Vagina (tissue), 2 donors: ENCODE measurements around the gene CEMIP. TPM values are rescaled to one million over a fixed set of nuclear protein-coding genes. Genes with fewer than 3 reads are reported as not detected.
A peak's percentile ranks its signal among the peaks of the same experiment; 100 is the strongest.

Experiments
- DNase-seq, 2 donors: peaks; one replicate each; pipeline ENCODE4 v3.0.0-alpha.2; 2017; ENCODE audit errors: extremely low spot score in 2 of 2
- H3K27ac ChIP-seq: fragments of 200-600 bp; sonication (generic); one replicate; pipeline ENCODE4 v1.5.1; 2019
- H3K27me3 ChIP-seq: fragments of 200-600 bp; sonication (generic); one replicate; pipeline ENCODE4 v1.5.1; 2019
- H3K36me3 ChIP-seq, 2 donors: fragments of 200-600 bp; sonication (generic); one replicate each; pipeline ENCODE4 v1.5.1; 2017 to 2019
- H3K4me1 ChIP-seq: fragments of 200-600 bp; sonication (generic); one replicate; pipeline ENCODE4 v1.5.1; 2019
- H3K4me3 ChIP-seq, 2 donors: fragments of 200-600 bp; sonication (generic); 1 replicate in 1 of 2; 2 replicates in 1 of 2; pipeline ENCODE4 v1.5.1; 2016 to 2019
- H3K9me3 ChIP-seq: fragments of 200-600 bp; sonication (generic); one replicate; pipeline ENCODE4 v1.5.1; 2019
- POLR2A ChIP-seq, 2 donors: fragments of 450-650 bp; IDR thresholded peaks; one replicate each; pipeline ENCODE4 v1.6.1; 2017; ENCODE audit warnings: antibody characterized with exemption in 2 of 2, mild to moderate bottlenecking in 2 of 2, moderate library complexity in 2 of 2
- POLR2AphosphoS5 ChIP-seq, 2 donors: sonication (generic); formaldehyde crosslinking; IDR thresholded peaks; one replicate each; pipeline ENCODE4 v1.9.0; 2017; ENCODE audit warnings: antibody characterized with exemption in 2 of 2, mild to moderate bottlenecking in 2 of 2, low read depth in 1 of 2; ENCODE audit not compliant: insufficient read depth in 1 of 2
- intact Hi-C: fragments of 100-400 bp; cut with DNase I; formaldehyde crosslinking; loops from one replicate; pipeline ENCODE4 v1.15.1; 2023
- total RNA-seq: library from RNA; depleted of rRNA; stranded (reverse); fragments of >200 nt; gene quantifications from one replicate; pipeline ENCODE4 v1.2.3, GENCODE V29; 2016
- TF ChIP-seq, protein P1 (sequence below), 3 experiments: fragments of 450-650 bp in 2 of 3; fragments of 200-600 bp in 1 of 3; sonication (generic) in 1 of 3; IDR thresholded peaks; one replicate each; pipeline ENCODE4 v1.5.1; 2017 to 2019; ENCODE audit warnings: antibody characterized with exemption in 3 of 3, mild to moderate bottlenecking in 2 of 3, moderate library complexity in 2 of 3

Gene CEMIP
- total RNA-seq, 1 donor from 2014 or later: 0.74 TPM

DNA sequence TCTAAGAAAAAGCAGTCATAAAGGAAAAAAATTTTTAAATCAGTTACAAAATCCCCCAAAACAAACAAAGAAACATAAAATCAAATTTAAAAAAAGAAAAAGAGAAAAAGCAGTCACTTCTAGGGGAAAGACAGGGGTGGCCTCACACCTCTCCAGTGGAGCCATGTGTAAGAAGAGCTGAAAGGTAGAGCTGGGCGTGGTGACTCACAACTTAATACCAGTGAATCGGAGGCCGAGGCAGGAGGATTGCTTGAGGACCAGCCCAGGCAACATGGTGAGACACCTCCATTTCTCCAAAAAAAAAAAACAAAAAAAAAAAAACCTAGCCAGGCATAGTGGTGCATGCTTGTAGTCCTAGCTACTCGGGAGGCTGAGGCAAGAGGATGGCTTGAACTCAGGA lies 195.7 kb downstream of the CEMIP start:
- peaks cover 8% of the 10 kb centered on the region for H3K4me1 ChIP-seq
- DNase-seq: peak in 1 of 2 donors; percentile 54
- no peaks in the 10 kb centered on the region for H3K9me3 ChIP-seq
- H3K4me3 ChIP-seq: no peak overlapping the region
- H3K27ac ChIP-seq: no peak overlapping the region
- no peak for TF ChIP-seq POLR2A (IDR thresholded peaks at IDR 0.05)
- TF ChIP-seq, protein P1, sequence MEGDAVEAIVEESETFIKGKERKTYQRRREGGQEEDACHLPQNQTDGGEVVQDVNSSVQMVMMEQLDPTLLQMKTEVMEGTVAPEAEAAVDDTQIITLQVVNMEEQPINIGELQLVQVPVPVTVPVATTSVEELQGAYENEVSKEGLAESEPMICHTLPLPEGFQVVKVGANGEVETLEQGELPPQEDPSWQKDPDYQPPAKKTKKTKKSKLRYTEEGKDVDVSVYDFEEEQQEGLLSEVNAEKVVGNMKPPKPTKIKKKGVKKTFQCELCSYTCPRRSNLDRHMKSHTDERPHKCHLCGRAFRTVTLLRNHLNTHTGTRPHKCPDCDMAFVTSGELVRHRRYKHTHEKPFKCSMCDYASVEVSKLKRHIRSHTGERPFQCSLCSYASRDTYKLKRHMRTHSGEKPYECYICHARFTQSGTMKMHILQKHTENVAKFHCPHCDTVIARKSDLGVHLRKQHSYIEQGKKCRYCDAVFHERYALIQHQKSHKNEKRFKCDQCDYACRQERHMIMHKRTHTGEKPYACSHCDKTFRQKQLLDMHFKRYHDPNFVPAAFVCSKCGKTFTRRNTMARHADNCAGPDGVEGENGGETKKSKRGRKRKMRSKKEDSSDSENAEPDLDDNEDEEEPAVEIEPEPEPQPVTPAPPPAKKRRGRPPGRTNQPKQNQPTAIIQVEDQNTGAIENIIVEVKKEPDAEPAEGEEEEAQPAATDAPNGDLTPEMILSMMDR (IDR thresholded peaks at IDR 0.05): no peak
- TF ChIP-seq POLR2AphosphoS5 (IDR thresholded peaks at IDR 0.05; ENCODE audit: insufficient read depth in 1 of 2, low read depth in 1 of 2): no peak
- no peaks in the 10 kb centered on the region for H3K27me3 ChIP-seq
- intact Hi-C loops: loop anchor here (10.0 kb wide), 1 partner anchor 520 kb away; no protein-coding TSS in a partner anchor
- H3K36me3 ChIP-seq: peaks cover 0 to 14% of the 10 kb centered on the region in 2 donors

DNA sequence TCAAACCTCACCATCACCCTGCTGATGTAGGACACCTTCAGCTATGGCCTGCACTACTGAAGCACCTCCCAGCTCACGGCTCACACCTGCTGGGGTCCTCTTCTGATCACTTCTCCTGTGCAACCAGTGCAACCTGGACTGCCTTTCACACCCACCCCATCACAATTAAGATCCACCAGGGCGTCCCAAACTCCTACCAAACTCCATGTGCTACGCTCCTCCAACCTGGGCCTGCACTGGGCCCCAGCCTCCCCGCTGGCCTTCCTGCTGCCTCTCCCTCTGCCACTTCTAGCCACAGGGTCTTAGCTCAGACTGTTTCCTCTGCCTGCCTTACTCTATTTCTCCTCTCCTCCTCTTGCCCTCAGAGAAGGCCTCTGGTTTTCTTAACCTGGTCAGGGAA lies 197.7 kb downstream of the CEMIP start:
- peaks cover 0 to 30% of the 10 kb centered on the region in 2 donors for H3K36me3 ChIP-seq
- TF ChIP-seq POLR2AphosphoS5 (IDR thresholded peaks at IDR 0.05; ENCODE audit: insufficient read depth in 1 of 2, low read depth in 1 of 2) (no peak), POLR2A (IDR thresholded peaks at IDR 0.05) (no peak)
- TF ChIP-seq, protein P1 (IDR thresholded peaks at IDR 0.05): no peak
- DNase-seq: peak in 1 of 2 donors; percentile 76
- H3K4me1 ChIP-seq: peaks cover 8% of the 10 kb centered on the region
- H3K9me3 ChIP-seq: no peaks in the 10 kb centered on the region
- H3K27ac ChIP-seq: no peak overlapping the region
- H3K4me3 ChIP-seq: no peak overlapping the region
- no peaks in the 10 kb centered on the region for H3K27me3 ChIP-seq
- intact Hi-C loops: loop anchor here (10.0 kb wide), 1 partner anchor 522 kb away; no protein-coding TSS in a partner anchor

DNA sequence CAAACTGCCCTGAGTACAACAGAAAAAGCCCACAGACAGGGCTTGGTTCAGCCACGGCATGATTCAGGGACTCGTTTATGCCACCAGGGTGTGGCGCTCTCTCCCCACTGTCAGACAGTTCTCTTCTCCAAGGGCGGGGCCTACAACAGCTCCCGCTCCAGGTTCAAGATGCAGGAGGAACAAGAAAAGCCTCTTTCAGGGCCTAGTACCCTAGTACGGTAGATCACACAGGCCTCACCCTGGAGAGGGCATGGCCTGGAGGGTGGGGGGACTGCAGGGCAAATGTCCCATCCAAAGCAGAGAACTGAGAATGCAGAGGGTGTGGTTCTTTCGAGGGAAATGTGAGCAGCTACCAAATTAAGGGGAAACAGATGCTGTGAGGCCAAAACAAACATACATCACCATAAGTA lies 198.5 kb downstream of the CEMIP start:
- H3K36me3 ChIP-seq: peaks cover 0 to 36% of the 10 kb centered on the region in 2 donors
- intact Hi-C loops: loop anchor here (10.0 kb wide), 1 partner anchor 523 kb away; no protein-coding TSS in a partner anchor

DNA sequence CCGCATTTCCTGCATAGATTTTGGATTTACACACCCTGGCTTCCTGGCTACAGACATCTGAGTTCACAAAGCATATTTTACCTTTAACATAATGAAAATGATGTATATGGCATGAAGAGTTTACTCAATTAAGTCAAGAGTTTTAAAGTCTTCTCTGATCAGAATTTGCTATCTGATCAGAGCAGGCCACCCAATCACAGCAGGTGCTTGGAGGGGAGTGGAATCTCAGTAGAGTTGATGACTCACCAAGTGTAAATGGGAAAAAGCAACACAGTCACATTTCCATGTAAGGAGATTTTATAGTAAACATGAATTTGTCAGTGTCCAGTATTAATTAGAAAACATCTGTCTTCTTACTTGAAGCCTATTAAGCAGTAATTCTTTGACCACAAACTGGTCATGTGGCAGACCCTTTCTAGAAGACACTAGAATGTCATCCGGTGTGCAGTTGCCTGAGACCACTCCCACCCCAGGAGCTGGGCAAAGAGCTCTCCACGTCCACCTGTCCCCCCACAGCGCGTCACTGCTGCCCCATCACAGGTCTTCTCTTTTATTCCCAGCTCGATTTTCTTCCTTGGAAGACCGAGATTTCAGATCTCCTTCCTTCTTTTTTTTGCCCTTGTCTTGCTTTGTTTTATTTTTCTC lies 199.6 kb downstream of the CEMIP start:
- DNase-seq: peak in 1 of 2 donors; percentile 40
- Histone ChIP-seq H3K4me1 (peaks cover 8% of the 10 kb centered on the region), H3K4me3 (no peak overlapping the region), H3K27me3 (no peaks in the 10 kb centered on the region), H3K27ac (no peak overlapping the region), H3K9me3 (no peaks in the 10 kb centered on the region), H3K36me3 (peaks cover 0 to 36% of the 10 kb centered on the region in 2 donors)
- intact Hi-C loops: loop anchor here (10.0 kb wide), 1 partner anchor 524 kb away; no protein-coding TSS in a partner anchor
- TF ChIP-seq, protein P1 (IDR thresholded peaks at IDR 0.05): no peak
- TF ChIP-seq POLR2AphosphoS5 (IDR thresholded peaks at IDR 0.05; ENCODE audit: insufficient read depth in 1 of 2, low read depth in 1 of 2) (no peak), POLR2A (IDR thresholded peaks at IDR 0.05) (no peak)

More for the DNA sequence above, 198.5 kb downstream of the CEMIP start:
- TF ChIP-seq, protein P1 (IDR thresholded peaks at IDR 0.05): peak; percentile 32 to 55 (median 34)
- no peak for TF ChIP-seq POLR2A (IDR thresholded peaks at IDR 0.05)
- Histone ChIP-seq H3K27me3 (no peaks in the 10 kb centered on the region), H3K9me3 (no peaks in the 10 kb centered on the region), H3K4me3 (no peak overlapping the region), H3K4me1 (peaks cover 8% of the 10 kb centered on the region), H3K27ac (no peak overlapping the region)
- peak in 1 of 2 donors; percentile 71 for DNase-seq
